Suprapubic skin (tissue), 4 donors: ENCODE measurements around the gene LTC4S. TPM values are rescaled to one million over a fixed set of nuclear protein-coding genes. Genes with fewer than 3 reads are reported as not detected.

Experiments
- DNase-seq, 2 donors: peaks; one replicate each; pipeline ENCODE4 v3.0.0-alpha.2; 2019; ENCODE audit warnings: low spot score in 2 of 2
- H3K27ac ChIP-seq: fragments of 200-600 bp; sonication (generic); one replicate; pipeline ENCODE4 v1.5.1; 2019
- H3K27me3 ChIP-seq: fragments of 200-600 bp; sonication (generic); one replicate; pipeline ENCODE4 v1.5.1; 2019
- H3K36me3 ChIP-seq: fragments of 200-600 bp; sonication (generic); one replicate; pipeline ENCODE4 v1.5.1; 2019
- H3K4me1 ChIP-seq: fragments of 200-600 bp; sonication (generic); one replicate; pipeline ENCODE4 v1.5.1; 2019
- H3K4me3 ChIP-seq: fragments of 200-600 bp; sonication (generic); one replicate; pipeline ENCODE4 v1.5.1; 2019; ENCODE audit warnings: mild to moderate bottlenecking
- H3K9me3 ChIP-seq: fragments of 200-600 bp; sonication (generic); one replicate; pipeline ENCODE4 v1.5.1; 2019
- EP300 ChIP-seq: sonication (generic); formaldehyde crosslinking; IDR thresholded peaks from one replicate; pipeline ENCODE4 v1.6.1; 2017; ENCODE audit warnings: antibody characterized with exemption
- POLR2A ChIP-seq, 2 donors: fragments of 450-650 bp; IDR thresholded peaks; one replicate each; pipeline ENCODE4 v1.6.1; 2017; ENCODE audit warnings: antibody characterized with exemption in 2 of 2, mild to moderate bottlenecking in 2 of 2, moderate library complexity in 2 of 2
- POLR2AphosphoS5 ChIP-seq, 3 donors: sonication (generic); formaldehyde crosslinking; IDR thresholded peaks; one replicate each; pipeline ENCODE4 v1.6.1; 2017; ENCODE audit warnings: antibody characterized with exemption in 3 of 3
- WGBS: methylation state at CpG from one replicate; pipeline ENCODE4 v1.1.5; 2018; 5-methylcytosine and 5-hydroxymethylcytosine counted together
- total RNA-seq, 4 donors: library from RNA; depleted of rRNA; stranded (reverse); fragments of >200 nt; gene quantifications; one replicate each; pipeline ENCODE4 v1.1.0, GENCODE V29; 2016
- TF ChIP-seq, protein P1 (sequence below), 2 donors: fragments of 200-600 bp in 1 of 2; fragments of 450-650 bp in 1 of 2; sonication (generic) in 1 of 2; IDR thresholded peaks; one replicate each; pipeline ENCODE4 v1.5.1; 2016 to 2019; ENCODE audit warnings: antibody characterized with exemption in 2 of 2, mild to moderate bottlenecking in 1 of 2, moderate library complexity in 1 of 2

Gene LTC4S
- total RNA-seq, 4 donors from 2014 or later: 3.5 to 7.9 (median 4.5) TPM

DNA sequence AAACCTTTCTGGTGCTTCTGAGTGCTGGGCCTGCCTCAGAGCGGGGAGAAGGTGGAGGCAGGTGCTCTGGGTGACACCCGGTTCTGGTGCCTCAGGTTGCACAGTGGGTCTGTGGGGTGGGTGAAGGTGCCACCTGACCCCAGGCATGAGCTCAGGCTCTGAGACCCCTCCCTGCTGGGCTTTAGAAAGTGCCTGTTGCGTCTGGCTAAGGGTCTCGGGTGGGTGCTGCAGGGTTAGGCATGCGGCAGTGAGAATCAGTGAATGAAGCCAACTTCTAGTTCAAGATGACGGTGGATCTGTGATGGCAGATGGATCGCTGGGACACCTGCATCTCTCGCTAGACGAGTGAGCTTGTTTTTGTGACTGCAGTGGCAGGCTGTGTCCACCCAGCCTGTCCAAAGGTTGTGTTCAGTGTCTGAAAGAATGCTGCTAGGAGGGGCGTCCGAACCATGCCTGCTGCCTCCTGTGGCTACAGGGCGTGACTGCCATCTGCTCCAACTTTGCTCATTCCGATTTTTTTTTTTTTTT, 31.9 kb downstream of the LTC4S start:
- peaks cover 79% of the 10 kb centered on the region for H3K36me3 ChIP-seq
- DNase-seq: no peak
- H3K4me3 ChIP-seq: no peak overlapping the region
- TF ChIP-seq POLR2AphosphoS5 (IDR thresholded peaks at IDR 0.05) (no peak), EP300 (no peak)
- 78% methylated on average over 13 of the region's 13 CpGs for WGBS
- H3K9me3 ChIP-seq: no peaks in the 10 kb centered on the region
- peaks cover 53% of the 10 kb centered on the region for H3K4me1 ChIP-seq
- no peak overlapping the region for H3K27ac ChIP-seq
- H3K27me3 ChIP-seq: no peaks in the 10 kb centered on the region

DNA sequence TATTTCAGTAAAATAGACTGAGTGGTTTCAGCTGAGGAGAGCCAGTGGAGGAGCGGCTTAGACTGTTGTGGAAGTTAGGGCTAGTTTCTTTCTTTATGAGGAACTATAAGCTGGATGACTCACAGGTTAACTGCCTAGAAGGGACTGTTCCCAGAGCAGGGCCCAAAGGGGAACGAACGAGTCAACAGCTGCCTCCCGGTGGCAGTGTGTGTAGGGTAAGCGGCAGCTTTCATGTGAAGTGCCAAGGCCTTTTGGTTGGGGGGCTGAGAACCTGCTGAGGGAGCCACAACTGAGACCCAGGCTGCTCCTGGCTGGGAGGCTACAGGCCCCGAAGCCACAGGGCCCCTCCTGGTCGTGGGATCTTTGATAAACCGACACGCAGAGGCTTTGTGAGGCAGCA, 33.9 kb downstream of the LTC4S start:
- whole genome bisulfite sequencing: 71% methylated on average over 9 of the region's 9 CpGs
- H3K27ac ChIP-seq: no peak overlapping the region
- H3K4me1 ChIP-seq: peaks cover 44% of the 10 kb centered on the region
- H3K36me3 ChIP-seq: peaks cover 95% of the 10 kb centered on the region
- no peaks in the 10 kb centered on the region for H3K9me3 ChIP-seq
- TF ChIP-seq POLR2AphosphoS5 (IDR thresholded peaks at IDR 0.05) (no peak), EP300 (no peak)
- TF ChIP-seq, protein P1, sequence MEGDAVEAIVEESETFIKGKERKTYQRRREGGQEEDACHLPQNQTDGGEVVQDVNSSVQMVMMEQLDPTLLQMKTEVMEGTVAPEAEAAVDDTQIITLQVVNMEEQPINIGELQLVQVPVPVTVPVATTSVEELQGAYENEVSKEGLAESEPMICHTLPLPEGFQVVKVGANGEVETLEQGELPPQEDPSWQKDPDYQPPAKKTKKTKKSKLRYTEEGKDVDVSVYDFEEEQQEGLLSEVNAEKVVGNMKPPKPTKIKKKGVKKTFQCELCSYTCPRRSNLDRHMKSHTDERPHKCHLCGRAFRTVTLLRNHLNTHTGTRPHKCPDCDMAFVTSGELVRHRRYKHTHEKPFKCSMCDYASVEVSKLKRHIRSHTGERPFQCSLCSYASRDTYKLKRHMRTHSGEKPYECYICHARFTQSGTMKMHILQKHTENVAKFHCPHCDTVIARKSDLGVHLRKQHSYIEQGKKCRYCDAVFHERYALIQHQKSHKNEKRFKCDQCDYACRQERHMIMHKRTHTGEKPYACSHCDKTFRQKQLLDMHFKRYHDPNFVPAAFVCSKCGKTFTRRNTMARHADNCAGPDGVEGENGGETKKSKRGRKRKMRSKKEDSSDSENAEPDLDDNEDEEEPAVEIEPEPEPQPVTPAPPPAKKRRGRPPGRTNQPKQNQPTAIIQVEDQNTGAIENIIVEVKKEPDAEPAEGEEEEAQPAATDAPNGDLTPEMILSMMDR (IDR thresholded peaks at IDR 0.05): no peak
- H3K27me3 ChIP-seq: no peaks in the 10 kb centered on the region
- no peak overlapping the region for H3K4me3 ChIP-seq
- DNase-seq: no peak

DNA sequence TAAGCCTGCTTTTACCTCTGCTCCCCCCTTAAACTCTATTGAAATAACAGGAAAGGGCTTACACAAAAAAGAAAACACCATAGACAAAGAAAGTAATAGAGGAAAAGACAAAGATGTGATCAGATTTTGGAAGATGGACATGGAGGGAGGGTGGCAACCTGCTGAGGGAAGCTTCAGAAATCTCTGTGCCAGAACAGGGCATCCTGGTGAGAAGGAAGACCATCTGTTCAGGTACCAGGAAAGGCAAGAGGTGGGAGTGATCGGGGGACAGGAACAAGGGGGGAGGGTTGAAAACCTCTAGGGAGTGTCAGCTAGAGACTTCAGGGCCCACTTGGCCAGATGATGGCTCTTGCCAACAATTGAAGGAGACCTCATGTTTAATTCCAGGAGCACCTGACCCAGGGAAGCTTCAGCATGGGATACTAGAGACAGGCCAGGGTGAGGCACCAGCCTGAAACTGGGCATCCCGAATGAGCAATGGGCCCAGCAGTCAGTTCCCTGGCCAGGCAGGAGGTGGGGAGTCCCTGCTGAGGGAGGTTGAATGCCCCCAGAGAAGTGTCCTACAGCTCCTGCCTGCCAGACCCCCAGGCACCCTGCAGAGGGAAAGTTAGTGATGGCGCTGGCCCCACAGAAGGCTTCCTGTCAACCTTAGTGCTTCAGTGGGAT, 35.1 kb downstream of the LTC4S start:
- Histone ChIP-seq H3K27ac (no peak overlapping the region), H3K9me3 (no peaks in the 10 kb centered on the region), H3K4me1 (peaks cover 38% of the 10 kb centered on the region), H3K36me3 (peaks cover 98% of the 10 kb centered on the region), H3K27me3 (no peaks in the 10 kb centered on the region), H3K4me3 (no peak overlapping the region)
- TF ChIP-seq, protein P1 (IDR thresholded peaks at IDR 0.05): no peak
- no peak for TF ChIP-seq POLR2AphosphoS5 (IDR thresholded peaks at IDR 0.05)
- TF ChIP-seq EP300: no peak
- no peak for TF ChIP-seq POLR2A (IDR thresholded peaks at IDR 0.05)
- DNase-seq: no peak
- WGBS: 100% methylated on average over 2 of the region's 3 CpGs

DNA sequence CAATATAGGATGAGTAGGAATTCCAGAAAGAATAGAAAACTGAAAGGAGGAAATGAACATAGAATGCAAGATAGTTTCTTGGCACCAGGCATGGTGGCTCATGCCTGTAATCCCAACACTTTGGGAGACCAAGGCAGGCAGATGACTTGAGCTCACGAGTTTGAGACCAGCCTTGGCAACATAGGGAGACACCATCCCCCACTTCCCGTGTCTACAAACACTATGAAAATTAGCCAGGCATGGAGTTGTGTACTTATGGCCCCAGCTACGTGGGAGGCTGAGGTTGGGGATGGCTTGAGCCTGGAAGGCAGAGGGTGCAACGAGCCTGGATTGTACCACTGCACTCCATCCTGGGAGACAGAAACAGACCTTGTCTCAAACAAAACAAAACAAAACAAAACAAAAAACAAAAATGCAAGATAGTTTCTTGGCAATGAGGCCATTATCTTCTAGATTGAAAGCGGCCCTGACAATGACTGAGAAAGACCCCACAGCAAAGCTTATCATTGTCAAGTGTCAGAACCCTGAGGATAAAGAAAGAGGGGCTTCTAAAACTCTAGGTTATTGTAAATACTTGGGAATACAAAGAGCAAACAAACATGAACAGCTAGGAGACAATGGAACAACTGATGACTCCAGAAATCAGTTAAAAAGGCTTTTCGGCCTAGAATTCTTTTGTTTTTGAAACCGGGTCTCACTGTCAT, 36.1 kb downstream of the LTC4S start:
- Histone ChIP-seq H3K27me3 (no peaks in the 10 kb centered on the region), H3K27ac (no peak overlapping the region), H3K4me1 (peaks cover 29% of the 10 kb centered on the region), H3K9me3 (no peaks in the 10 kb centered on the region), H3K36me3 (peaks cover 95% of the 10 kb centered on the region), H3K4me3 (no peak overlapping the region)
- WGBS: 86% methylated on average over 7 of the region's 7 CpGs
- no peak for DNase-seq
- TF ChIP-seq, protein P1 (IDR thresholded peaks at IDR 0.05): no peak
- no peak for TF ChIP-seq POLR2A (IDR thresholded peaks at IDR 0.05)
- no peak for TF ChIP-seq EP300
- TF ChIP-seq POLR2AphosphoS5 (IDR thresholded peaks at IDR 0.05): no peak

DNA sequence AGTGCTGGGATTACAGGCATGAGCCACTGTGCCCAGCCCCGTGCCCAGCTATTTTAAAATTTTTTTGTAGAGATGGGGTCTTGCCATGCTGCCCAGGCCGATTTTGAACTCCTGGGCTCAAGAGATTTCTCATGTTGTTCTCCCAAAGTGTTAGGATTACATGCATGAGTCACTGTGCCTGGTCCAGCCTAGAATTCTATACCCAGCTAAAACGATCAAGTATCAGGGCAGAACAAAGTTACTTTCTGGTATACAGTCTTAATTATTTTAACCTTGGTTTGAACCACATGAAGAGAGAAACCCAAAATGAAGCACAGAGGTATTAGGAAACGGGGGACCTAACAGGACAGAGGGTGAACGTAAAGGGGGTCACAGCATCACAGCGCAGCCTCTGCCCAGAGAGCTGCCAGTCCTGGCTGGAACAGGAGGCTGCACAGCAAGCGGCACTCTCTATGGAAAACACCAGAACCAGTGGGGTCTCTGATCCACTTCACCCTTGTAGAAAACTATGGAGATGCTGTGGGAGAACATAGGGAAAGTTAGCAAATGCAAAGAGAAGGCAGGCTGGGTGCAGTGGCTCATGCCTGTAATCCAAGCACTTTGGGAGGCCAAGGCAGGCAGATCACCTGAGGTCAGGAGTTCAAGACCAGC, 37.2 kb downstream of the LTC4S start:
- H3K9me3 ChIP-seq: no peaks in the 10 kb centered on the region
- TF ChIP-seq POLR2AphosphoS5 (IDR thresholded peaks at IDR 0.05): no peak
- no peak for TF ChIP-seq POLR2A (IDR thresholded peaks at IDR 0.05)
- TF ChIP-seq, protein P1 (IDR thresholded peaks at IDR 0.05): no peak
- TF ChIP-seq EP300: no peak
- peaks cover 95% of the 10 kb centered on the region for H3K36me3 ChIP-seq
- no peaks in the 10 kb centered on the region for H3K27me3 ChIP-seq
- H3K27ac ChIP-seq: no peak overlapping the region
- H3K4me3 ChIP-seq: no peak overlapping the region
- DNase-seq: no peak
- H3K4me1 ChIP-seq: peaks cover 18% of the 10 kb centered on the region
- 92% methylated on average over 7 of the region's 7 CpGs for WGBS
